K562 (cell line): ENCODE results near the gene BACH1. TPM values are rescaled to one million over a fixed set of nuclear protein-coding genes. Genes with fewer than 3 reads are reported as not detected.
A peak's percentile ranks its signal among the peaks of the same experiment; 100 is the strongest.

Experiments
- ARID3B ChIP-seq: fragments of 250-450 bp; sonication (Bioruptor Pico); IDR thresholded peaks from 2 replicates; pipeline ENCODE4 v1.4.0; 2020; ENCODE audit warnings: borderline replicate concordance
- BACH1 ChIP-seq: fragments of 200-800 bp; sonication (Bioruptor generic); IDR thresholded peaks from 2 replicates; pipeline ENCODE4 v1.6.1; 2016; ENCODE audit warnings: missing genetic modification characterization, missing compliant biosample characterization
- GTF2B ChIP-seq: IDR thresholded peaks from 2 replicates; pipeline ENCODE4 v1.6.1; 2011; ENCODE audit not compliant: insufficient read length; ENCODE audit errors: extremely low read depth
- GTF3C2 ChIP-seq: IDR thresholded peaks from 3 replicates; pipeline ENCODE4 v1.6.1; 2011; ENCODE audit warnings: borderline replicate concordance, mild to moderate bottlenecking, moderate library complexity; ENCODE audit not compliant: insufficient read length; ENCODE audit errors: extremely low read depth
- NR2F6 ChIP-seq: fragments of 450-650 bp; formaldehyde crosslinking; IDR thresholded peaks from 2 replicates; pipeline ENCODE4 v1.4.0; 2020; ENCODE audit warnings: mild to moderate bottlenecking
- RAD21 ChIP-seq, 2 experiments: fragments of 250-450 bp in 1 of 2; fragments of 450-650 bp in 1 of 2; sonication (Bioruptor Pico) in 1 of 2; formaldehyde crosslinking in 1 of 2; IDR thresholded peaks in 1 of 2; conservative IDR thresholded peaks in 1 of 2; 2 replicates each; pipeline versions ENCODE4 v1.4.0 to v1.8.0; 2020 to 2022; ENCODE audit warnings: mild to moderate bottlenecking in 2 of 2, moderate library complexity in 1 of 2
- RUNX1 ChIP-seq: sonication (generic); IDR thresholded peaks from 2 replicates; pipeline ENCODE4 v1.6.1; 2016; ENCODE audit warnings: antibody characterized with exemption, low read depth
- SREBF2 ChIP-seq: sonication (generic); formaldehyde crosslinking; IDR thresholded peaks from 2 replicates; pipeline ENCODE4 v1.4.0; 2020; ENCODE audit warnings: mild to moderate bottlenecking, missing genetic modification reagents
- TAF9B ChIP-seq: fragments of 450-650 bp; IDR thresholded peaks from 2 replicates; pipeline ENCODE4 v1.6.1; 2018; ENCODE audit warnings: mild to moderate bottlenecking; ENCODE audit not compliant: partially characterized antibody
- ZBTB43 ChIP-seq: sonication (generic); formaldehyde crosslinking; IDR thresholded peaks from 2 replicates; pipeline ENCODE4 v1.8.0; 2023; ENCODE audit warnings: mild to moderate bottlenecking, missing genetic modification reagents
- ZNF175 ChIP-seq: fragments of 200-800 bp; sonication (Bioruptor generic); IDR thresholded peaks from 2 replicates; pipeline ENCODE4 v1.6.1; 2016; ENCODE audit warnings: low read depth, mild to moderate bottlenecking, missing genetic modification characterization, missing compliant biosample characterization
- polyA plus RNA-seq, 8 experiments: library from polyadenylated mRNA; depleted of rRNA in 4 of 8; stranded (reverse) in 5 of 8; unstranded in 3 of 8; fragments of >200 nt; fragmentation: Nextera tagmentation in 2 of 8; fragmentation: Illumina TruSeq in 1 of 8; extraction: Ambion mirVana in 2 of 8; extraction: Trizol in 1 of 8; gene quantifications; 2 replicates each; pipeline versions ENCODE4 v1.2.1 to v1.2.3, GENCODE V29; 2011 to 2014; ENCODE audit warnings: inconsistent platforms in 1 of 8, missing spikeins in 1 of 8
- total RNA-seq, 7 experiments: library from RNA; depleted of rRNA in 6 of 7; stranded (reverse); fragments of >200 nt in 6 of 7; fragmentation: Illumina TruSeq in 2 of 7; extraction: Trizol in 2 of 7; gene quantifications; 2 replicates each; pipeline versions ENCODE4 v1.2.1 to v1.2.3, GENCODE V29; 2011 to 2021; ENCODE audit warnings: low replicate concordance in 1 of 7
- TF ChIP-seq, protein P1 (sequence below): fragments of 450-650 bp; IDR thresholded peaks from 2 replicates; pipeline ENCODE4 v1.6.1; 2018; ENCODE audit warnings: mild to moderate bottlenecking, low read depth; ENCODE audit not compliant: partially characterized antibody
- TF ChIP-seq, protein P2 (sequence below): sonication (generic); formaldehyde crosslinking; IDR thresholded peaks from 2 replicates; pipeline ENCODE4 v1.8.0; 2022; ENCODE audit warnings: mild to moderate bottlenecking, missing genetic modification reagents
- TF ChIP-seq, protein P3 (sequence below): fragments of 250-450 bp; sonication (Bioruptor Pico); IDR thresholded peaks from 2 replicates; pipeline ENCODE4 v1.5.0; 2021

BACH1 gene
- total and polyA plus RNA-seq, 9 of the 15 experiments (the other 6 are each of a cell fraction or from before 2014, with no cell fraction given) = 10.6 to 58.5 (median 28.6) TPM

DNA sequence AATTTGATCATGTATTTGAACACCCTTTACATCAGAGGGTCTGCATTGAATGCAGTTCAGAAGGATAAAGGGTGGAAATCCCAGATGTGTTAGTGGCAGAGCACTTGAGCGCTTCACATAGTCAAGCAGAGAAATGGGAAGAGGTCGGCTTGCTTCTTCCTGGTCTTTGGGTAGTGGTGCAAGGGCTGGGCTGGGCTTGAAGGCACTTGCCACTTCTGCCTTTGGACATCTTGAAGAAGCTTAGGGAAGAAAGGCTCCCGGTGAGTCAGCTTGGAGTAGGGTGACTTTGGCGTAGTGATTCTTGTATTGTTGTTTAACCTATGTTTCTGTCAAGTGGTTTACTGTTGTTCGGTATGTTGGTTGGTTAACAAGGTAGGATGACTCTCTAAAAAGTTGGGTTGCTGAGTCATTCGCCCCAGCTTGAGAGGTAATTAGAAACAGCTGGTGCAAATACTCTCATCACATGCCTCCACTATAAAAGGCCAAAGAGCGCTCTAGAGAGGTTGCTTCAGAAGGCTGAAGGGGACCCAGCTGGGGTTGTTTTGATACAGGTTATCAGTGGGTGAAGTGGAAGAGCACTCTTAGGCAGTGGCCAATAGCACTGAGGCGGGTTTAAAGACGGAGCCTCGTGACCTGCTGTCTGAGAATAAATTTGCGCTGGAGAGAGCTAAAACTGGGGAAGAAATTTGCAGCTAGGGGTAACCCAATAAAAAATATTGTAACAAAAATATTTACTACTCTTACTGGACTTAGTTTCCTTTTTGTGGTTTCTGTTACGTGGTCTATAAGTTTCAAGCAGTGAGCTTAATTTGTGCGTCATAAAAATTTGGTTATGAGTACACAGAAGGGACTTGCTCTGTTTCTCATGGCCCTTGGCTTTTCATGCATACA lies 1.4 kb downstream of the BACH1 start (continued):
- TF ChIP-seq, protein P1, sequence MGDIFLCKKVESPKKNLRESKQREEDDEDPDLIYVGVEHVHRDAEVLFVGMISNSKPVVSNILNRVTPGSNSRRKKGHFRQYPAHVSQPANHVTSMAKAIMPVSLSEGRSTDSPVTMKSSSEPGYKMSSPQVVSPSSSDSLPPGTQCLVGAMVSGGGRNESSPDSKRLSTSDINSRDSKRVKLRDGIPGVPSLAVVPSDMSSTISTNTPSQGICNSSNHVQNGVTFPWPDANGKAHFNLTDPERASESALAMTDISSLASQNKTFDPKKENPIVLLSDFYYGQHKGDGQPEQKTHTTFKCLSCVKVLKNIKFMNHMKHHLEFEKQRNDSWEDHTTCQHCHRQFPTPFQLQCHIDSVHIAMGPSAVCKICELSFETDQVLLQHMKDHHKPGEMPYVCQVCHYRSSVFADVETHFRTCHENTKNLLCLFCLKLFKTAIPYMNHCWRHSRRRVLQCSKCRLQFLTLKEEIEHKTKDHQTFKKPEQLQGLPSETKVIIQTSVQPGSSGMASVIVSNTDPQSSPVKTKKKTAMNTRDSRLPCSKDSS = no peak
- no peak for TF ChIP-seq GTF3C2
- no peak for TF ChIP-seq RUNX1
- TF ChIP-seq, protein P2, sequence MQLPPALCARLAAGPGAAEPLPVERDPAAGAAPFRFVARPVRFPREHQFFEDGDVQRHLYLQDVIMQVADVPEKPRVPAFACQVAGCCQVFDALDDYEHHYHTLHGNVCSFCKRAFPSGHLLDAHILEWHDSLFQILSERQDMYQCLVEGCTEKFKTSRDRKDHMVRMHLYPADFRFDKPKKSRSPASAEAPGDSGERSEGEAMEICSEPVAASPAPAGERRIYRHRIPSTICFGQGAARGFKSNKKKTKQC (CRISPR knock-in tag) = no peak
- TF ChIP-seq ARID3B (CRISPR knock-in tag) = no peak
- no peak for TF ChIP-seq ZNF175
- no peak for TF ChIP-seq ZBTB43 (CRISPR knock-in tag)
- peak; percentile 100 for TF ChIP-seq TAF9B
- no peak for TF ChIP-seq NR2F6 (CRISPR knock-in tag)
- no peak for TF ChIP-seq BACH1
- no peak for TF ChIP-seq RAD21 (CRISPR knock-in tag; conservative IDR thresholded peaks at IDR 0.05 in 1 of 2, IDR thresholded peaks at IDR 0.05 in 1 of 2)
- no peak for TF ChIP-seq SREBF2 (CRISPR knock-in tag)
- TF ChIP-seq, protein P3, sequence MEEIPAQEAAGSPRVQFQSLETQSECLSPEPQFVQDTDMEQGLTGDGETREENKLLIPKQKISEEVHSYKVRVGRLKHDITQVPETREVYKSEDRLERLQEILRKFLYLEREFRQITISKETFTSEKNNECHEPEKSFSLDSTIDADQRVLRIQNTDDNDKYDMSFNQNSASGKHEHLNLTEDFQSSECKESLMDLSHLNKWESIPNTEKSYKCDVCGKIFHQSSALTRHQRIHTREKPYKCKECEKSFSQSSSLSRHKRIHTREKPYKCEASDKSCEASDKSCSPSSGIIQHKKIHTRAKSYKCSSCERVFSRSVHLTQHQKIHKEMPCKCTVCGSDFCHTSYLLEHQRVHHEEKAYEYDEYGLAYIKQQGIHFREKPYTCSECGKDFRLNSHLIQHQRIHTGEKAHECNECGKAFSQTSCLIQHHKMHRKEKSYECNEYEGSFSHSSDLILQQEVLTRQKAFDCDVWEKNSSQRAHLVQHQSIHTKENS (CRISPR knock-in tag) = no peak
- TF ChIP-seq GTF2B = no peak
